RWPE2 (cell line): Measurements from ENCODE around the gene RPS17.

Source experiments
- ATAC-seq: fragments of 200-7000 bp; cut with Tn5 transposase; 3 replicates; pipeline ENCODE4 v1.9.1; 2021; ENCODE audit warnings: low read depth
- DNase-seq: peaks from one replicate; pipeline ENCODE4 v3.0.0-alpha.2; 2020; ENCODE audit warnings: low spot score
- H3K27ac ChIP-seq: fragments of 450-650 bp; 2 replicates; pipeline ENCODE4 v1.5.1; 2017; ENCODE audit warnings: mild to moderate bottlenecking; ENCODE audit not compliant: poor library complexity, severe bottlenecking
- H3K27me3 ChIP-seq: fragments of 250-450 bp; sonication (Bioruptor Pico); 2 replicates; pipeline ENCODE4 v1.5.1; 2021; ENCODE audit warnings: mild to moderate bottlenecking, moderate library complexity; ENCODE audit not compliant: insufficient read depth, poor library complexity, severe bottlenecking
- H3K36me3 ChIP-seq: fragments of 250-450 bp; sonication (Bioruptor Pico); 2 replicates; pipeline ENCODE4 v1.5.1; 2020; ENCODE audit warnings: low read depth, mild to moderate bottlenecking, moderate library complexity
- H3K4me1 ChIP-seq: fragments of 250-450 bp; sonication (Bioruptor Pico); 2 replicates; pipeline ENCODE4 v1.5.1; 2021; ENCODE audit warnings: mild to moderate bottlenecking, moderate library complexity; ENCODE audit not compliant: insufficient read depth, poor library complexity, severe bottlenecking
- H3K4me3 ChIP-seq: fragments of 250-450 bp; sonication (Bioruptor Pico); 2 replicates; pipeline ENCODE4 v1.5.1; 2021; ENCODE audit warnings: mild to moderate bottlenecking, moderate library complexity; ENCODE audit not compliant: severe bottlenecking
- H3K9me3 ChIP-seq: fragments of 250-450 bp; sonication (Bioruptor Pico); 2 replicates; pipeline ENCODE4 v1.5.1; 2021; ENCODE audit warnings: mild to moderate bottlenecking, moderate library complexity; ENCODE audit not compliant: severe bottlenecking
- CTCF ChIP-seq: fragments of 450-650 bp; IDR thresholded peaks from one replicate; pipeline ENCODE4 v1.5.1; 2017; ENCODE audit warnings: mild to moderate bottlenecking, moderate library complexity; ENCODE audit not compliant: poor library complexity, severe bottlenecking

The RPS17 gene

DNA sequence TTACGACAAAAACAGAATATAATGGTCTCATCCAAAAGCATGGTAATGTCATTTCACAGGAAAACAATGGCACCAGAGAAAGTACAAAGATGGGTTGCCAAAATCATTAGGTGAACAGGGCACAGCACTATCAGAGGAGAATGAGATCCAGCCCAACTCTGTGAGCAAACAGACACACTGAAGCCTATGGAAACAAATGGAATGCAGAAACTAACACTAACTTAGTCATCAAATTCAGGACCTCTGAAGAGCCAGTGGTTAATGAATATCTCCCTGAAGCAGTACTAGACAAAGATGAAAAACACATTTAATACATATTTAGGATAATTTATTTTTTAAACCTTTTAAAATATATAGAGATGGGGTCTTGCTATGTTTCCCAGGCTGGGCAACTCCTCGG lies 14.6 kb upstream of the RPS17 start:
- Histone ChIP-seq H3K4me3 (no peak overlapping the region), H3K9me3 (no peaks in the 10 kb centered on the region), H3K4me1 (peaks cover 8% of the 10 kb centered on the region), H3K27ac (no peak overlapping the region), H3K27me3 (no peaks in the 10 kb centered on the region), H3K36me3 (no peaks in the 10 kb centered on the region)
- ATAC-seq (0 out of 3 replicates have a peak, but pooled peaks have one; percentile 19), DNase-seq (no peak)
- no peak for TF ChIP-seq CTCF

GRCh38 chr15:82554351-82554750 lies 14.1 kb upstream of the RPS17 start:
- no peak overlapping the region for H3K27ac ChIP-seq
- no peaks in the 10 kb centered on the region for H3K27me3 ChIP-seq
- no peak for DNase-seq
- TF ChIP-seq CTCF = no peak
- no peaks in the 10 kb centered on the region for H3K9me3 ChIP-seq
- no peaks in the 10 kb centered on the region for H3K36me3 ChIP-seq
- no peak for ATAC-seq
- H3K4me3 ChIP-seq = no peak overlapping the region
- H3K4me1 ChIP-seq = peaks cover 8% of the 10 kb centered on the region

DNA sequence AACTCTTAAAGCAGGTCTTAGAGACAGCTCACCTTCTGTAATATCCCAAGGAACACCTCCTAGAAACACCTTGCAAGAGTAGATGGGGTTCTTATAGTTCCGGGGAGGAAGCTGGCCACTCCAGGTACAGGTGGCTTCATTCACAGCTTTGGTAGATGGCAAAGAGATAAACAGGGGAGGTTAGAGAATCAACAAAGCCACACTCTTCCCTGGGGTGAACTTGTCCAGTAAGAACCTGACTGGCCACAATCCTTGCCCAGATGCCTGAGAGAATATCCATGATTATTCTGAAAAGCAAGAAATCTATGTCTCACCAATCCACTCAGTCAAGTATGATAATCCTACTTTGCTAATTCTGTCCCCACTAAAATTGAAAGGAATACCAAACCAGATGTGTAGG lies 13.6 kb upstream of the RPS17 start:
- ATAC-seq = no peak
- no peak overlapping the region for H3K4me3 ChIP-seq
- H3K27ac ChIP-seq = no peak overlapping the region

GRCh38 chr15:82552861-82553260 lies 12.6 kb upstream of the RPS17 start:
- no peak for TF ChIP-seq CTCF
- no peaks in the 10 kb centered on the region for H3K9me3 ChIP-seq
- H3K27me3 ChIP-seq = no peaks in the 10 kb centered on the region
- H3K4me3 ChIP-seq = no peak overlapping the region
- ATAC-seq (no peak), DNase-seq (no peak)
- peaks cover 8% of the 10 kb centered on the region for H3K4me1 ChIP-seq
- no peak overlapping the region for H3K27ac ChIP-seq
- H3K36me3 ChIP-seq = no peaks in the 10 kb centered on the region

More for the DNA sequence above, 13.6 kb upstream of the RPS17 start:
- H3K27me3 ChIP-seq = no peaks in the 10 kb centered on the region
- H3K36me3 ChIP-seq = no peaks in the 10 kb centered on the region
- H3K4me1 ChIP-seq = peaks cover 8% of the 10 kb centered on the region
- no peak for TF ChIP-seq CTCF
- H3K9me3 ChIP-seq = no peaks in the 10 kb centered on the region
- no peak for DNase-seq

DNA sequence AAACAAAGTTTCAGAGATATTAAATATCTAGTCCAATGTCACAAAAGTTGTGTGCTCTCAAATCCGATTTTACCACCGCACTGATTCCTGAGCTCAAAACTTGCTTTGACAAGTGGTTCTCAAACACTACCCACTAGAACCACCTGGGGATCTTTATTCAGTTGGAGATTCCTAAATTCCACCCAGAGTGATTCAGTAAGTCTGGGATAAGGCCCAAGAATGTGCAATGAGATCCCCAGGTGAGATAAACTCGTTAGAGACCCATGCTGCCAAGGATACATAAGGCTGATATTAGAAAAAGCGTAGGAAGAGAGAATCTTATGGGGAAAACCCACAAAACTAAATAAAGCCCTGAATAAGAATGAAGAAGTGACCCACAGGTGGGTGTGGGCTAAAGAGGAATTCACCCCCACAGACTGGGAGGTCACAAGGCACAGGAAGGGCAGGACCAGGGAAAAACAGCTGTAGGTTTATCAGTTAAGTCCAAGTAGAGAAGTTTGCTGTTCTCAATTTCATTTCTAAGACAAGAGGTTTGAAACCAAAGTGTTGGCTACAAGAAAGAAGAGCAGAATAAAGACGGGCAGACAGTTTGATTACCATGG lies 11.5 kb upstream of the RPS17 start:
- TF ChIP-seq CTCF = no peak
- H3K4me1 ChIP-seq = peaks cover 8% of the 10 kb centered on the region
- no peaks in the 10 kb centered on the region for H3K36me3 ChIP-seq
- DNase-seq = no peak
- H3K27ac ChIP-seq = peak overlapping the region; percentile 13
- H3K4me3 ChIP-seq = no peak overlapping the region
- H3K9me3 ChIP-seq = no peaks in the 10 kb centered on the region
- ATAC-seq = peak; percentile 92
- no peaks in the 10 kb centered on the region for H3K27me3 ChIP-seq
